H9 (cell line): ENCODE results near the gene E4F1. TPM values are rescaled to one million over a fixed set of nuclear protein-coding genes. Genes with fewer than 3 reads are reported as not detected.

ENCODE experiments used
- DNase-seq: peaks from one replicate; pipeline ENCODE4 v3.0.0-alpha.2; 2017
- H2AFZ ChIP-seq: one replicate; pipeline ENCODE4 v1.6.1; 2013; ENCODE audit warnings: mild to moderate bottlenecking, low read length, control low read depth, moderate library complexity
- H2AK5ac ChIP-seq: 2 replicates; pipeline ENCODE4 v1.6.1; 2013; ENCODE audit warnings: low read length, control low read depth, mixed read lengths; ENCODE audit not compliant: insufficient read length
- H2BK120ac ChIP-seq: one replicate; pipeline ENCODE4 v1.6.1; 2013; ENCODE audit warnings: low read depth, mild to moderate bottlenecking, low read length, control low read depth, inconsistent platforms; ENCODE audit not compliant: poor library complexity, severe bottlenecking
- H2BK12ac ChIP-seq: 2 replicates; pipeline ENCODE4 v1.6.1; 2013; ENCODE audit warnings: low read length, control low read depth, mixed read lengths, low read depth; ENCODE audit not compliant: insufficient read length
- H2BK15ac ChIP-seq: 2 replicates; pipeline ENCODE4 v1.6.1; 2013; ENCODE audit warnings: low read depth, low read length, control low read depth
- H2BK20ac ChIP-seq: one replicate; pipeline ENCODE4 v1.6.1; 2013; ENCODE audit warnings: low read depth, mild to moderate bottlenecking, low read length, control low read depth, inconsistent platforms; ENCODE audit not compliant: poor library complexity, severe bottlenecking
- H2BK5ac ChIP-seq: 2 replicates; pipeline ENCODE4 v1.6.1; 2013; ENCODE audit warnings: low read length, control low read depth, mixed read lengths; ENCODE audit not compliant: insufficient read length
- H3K14ac ChIP-seq: 2 replicates; pipeline ENCODE4 v1.6.1; 2013; ENCODE audit warnings: low read length, control low read depth; ENCODE audit not compliant: insufficient read depth
- H3K18ac ChIP-seq: 2 replicates; pipeline ENCODE4 v1.6.1; 2013; ENCODE audit warnings: low read depth, mild to moderate bottlenecking, mixed read lengths, low read length, control low read depth; ENCODE audit not compliant: insufficient read length
- H3K23ac ChIP-seq: 2 replicates; pipeline ENCODE4 v1.6.1; 2013; ENCODE audit warnings: low read length, control low read depth, mixed read lengths, low read depth; ENCODE audit not compliant: insufficient read length
- H3K23me2 ChIP-seq: 2 replicates; pipeline ENCODE4 v1.6.1; 2013; ENCODE audit warnings: low read depth, mild to moderate bottlenecking, mixed read lengths, low read length, control low read depth; ENCODE audit not compliant: insufficient read length, poor library complexity, severe bottlenecking
- H3K27ac ChIP-seq: 2 replicates; pipeline ENCODE4 v1.5.1; 2013; ENCODE audit warnings: low read length, control low read depth, mixed read lengths, low read depth; ENCODE audit not compliant: insufficient read length
- H3K27me3 ChIP-seq: 2 replicates; pipeline ENCODE4 v1.6.1; 2013; ENCODE audit warnings: low read length, control low read depth, inconsistent platforms; ENCODE audit not compliant: insufficient read depth
- H3K4ac ChIP-seq: 2 replicates; pipeline ENCODE4 v1.6.1; 2013; ENCODE audit warnings: low read depth, mild to moderate bottlenecking, control low read depth, inconsistent platforms, low read length, moderate library complexity
- H3K4me1 ChIP-seq: 2 replicates; pipeline ENCODE4 v1.6.1; 2013; ENCODE audit warnings: low read length, control low read depth, inconsistent platforms; ENCODE audit not compliant: insufficient read depth
- H3K4me2 ChIP-seq: 2 replicates; pipeline ENCODE4 v1.6.1; 2013; ENCODE audit warnings: low read length, control low read depth, mixed read lengths; ENCODE audit not compliant: insufficient read length, insufficient read depth
- H3K56ac ChIP-seq: 2 replicates; pipeline ENCODE4 v1.6.1; 2013; ENCODE audit warnings: low read depth, mild to moderate bottlenecking, mixed read lengths, low read length, control low read depth; ENCODE audit not compliant: insufficient read length
- H3K79me1 ChIP-seq: 2 replicates; pipeline ENCODE4 v1.6.1; 2013; ENCODE audit warnings: low read depth, mild to moderate bottlenecking, moderate library complexity, low read length, control low read depth, inconsistent platforms; ENCODE audit not compliant: insufficient read depth, poor library complexity, severe bottlenecking
- H3K79me2 ChIP-seq: 2 replicates; pipeline ENCODE4 v1.6.1; 2013; ENCODE audit warnings: low read length, control low read depth, inconsistent platforms; ENCODE audit not compliant: insufficient read depth
- H3K9ac ChIP-seq: 2 replicates; pipeline ENCODE4 v1.6.1; 2013; ENCODE audit warnings: low read length, control low read depth, mixed read lengths; ENCODE audit not compliant: insufficient read length; ENCODE audit errors: extremely low read depth
- H3K9me3 ChIP-seq: one replicate; pipeline ENCODE4 v1.6.1; 2013; ENCODE audit warnings: low read depth, low read length, inconsistent platforms; ENCODE audit not compliant: control insufficient read depth
- H3T11ph ChIP-seq: one replicate; pipeline ENCODE4 v1.6.1; 2013; ENCODE audit warnings: mild to moderate bottlenecking, low read length, control low read depth, inconsistent platforms
- H4K20me1 ChIP-seq: one replicate; pipeline ENCODE4 v1.6.1; 2013; ENCODE audit not compliant: control insufficient read depth, insufficient read length, insufficient read depth
- H4K5ac ChIP-seq: 2 replicates; pipeline ENCODE4 v1.6.1; 2013; ENCODE audit warnings: low read depth, mild to moderate bottlenecking, mixed read lengths, low read length, control low read depth; ENCODE audit not compliant: insufficient read length
- H4K8ac ChIP-seq: replicated peaks from 2 replicates; pipeline ENCODE4 v1.6.1; 2013; ENCODE audit warnings: low read length, control low read depth, mixed read lengths, low read depth; ENCODE audit not compliant: insufficient read length
- H4K91ac ChIP-seq: 2 replicates; pipeline ENCODE4 v1.6.1; 2013; ENCODE audit warnings: low read depth, mild to moderate bottlenecking, moderate library complexity, mixed read lengths, low read length, control low read depth; ENCODE audit not compliant: insufficient read length
- H3K27ac Mint-ChIP-seq, 3 experiments: 2 replicates in 2 of 3; 3 replicates in 1 of 3; pipeline ENCODE4 v1.8.0; 2020 to 2021; ENCODE audit warnings: mixed read lengths in 3 of 3, mild to moderate bottlenecking in 1 of 3, moderate library complexity in 1 of 3
- H3K27me3 Mint-ChIP-seq: 2 replicates; pipeline ENCODE4 v1.8.0; 2021; ENCODE audit warnings: low read depth, mild to moderate bottlenecking, moderate library complexity, mixed read lengths
- H3K36me3 Mint-ChIP-seq, 3 experiments: 2 replicates in 2 of 3; 3 replicates in 1 of 3; pipeline ENCODE4 v1.8.0; 2020 to 2021; ENCODE audit warnings: low read depth in 3 of 3, mixed read lengths in 3 of 3; ENCODE audit not compliant: insufficient read depth in 1 of 3
- H3K4me1 Mint-ChIP-seq, 2 experiments: 2 replicates each; pipeline ENCODE4 v1.8.0; 2020; ENCODE audit warnings: mixed read lengths in 2 of 2
- H3K4me3 Mint-ChIP-seq, 2 experiments: 2 replicates in 1 of 2; 3 replicates in 1 of 2; pipeline ENCODE4 v1.8.0; 2020 to 2021; ENCODE audit warnings: mild to moderate bottlenecking in 2 of 2, mixed read lengths in 2 of 2, moderate library complexity in 1 of 2
- H3K9me3 Mint-ChIP-seq, 2 experiments: 2 replicates in 1 of 2; 3 replicates in 1 of 2; pipeline ENCODE4 v1.8.0; 2020; ENCODE audit warnings: mild to moderate bottlenecking in 2 of 2, mixed read lengths in 2 of 2, moderate library complexity in 1 of 2
- CTCF ChIP-seq: fragments of 200-600 bp; sonication (generic); conservative IDR thresholded peaks from 3 replicates; pipeline ENCODE4 v1.8.0; 2021; ENCODE audit warnings: antibody characterized with exemption, mild to moderate bottlenecking
- WGBS: extraction: QIAGEN DNeasy Blood & Tissue Kit; methylation state at CpG from one replicate; pipeline ENCODE4 v1.1.7; 2013; ENCODE audit warnings: missing lambda C conversion rate, low lambda C conversion rate, mixed read lengths; ENCODE audit not compliant: insufficient read length; ENCODE audit errors: extremely low coverage; 5-methylcytosine and 5-hydroxymethylcytosine counted together
- total RNA-seq: library from RNA; stranded (reverse); gene quantifications from 2 replicates; pipeline ENCODE4 v1.2.1, GENCODE V29; 2021

The E4F1 gene
- total RNA-seq, 1 experiment from 2014 or later, result 35.9 TPM

GRCh38 chr16:2177101-2177500 is 46.3 kb upstream of the E4F1 start:
- Histone ChIP-seq H3K27me3 (no peaks in the 10 kb centered on the region), H3K23me2 (peaks cover 4% of the 10 kb centered on the region), H3K9ac (no peak overlapping the region), H2AFZ (no peak overlapping the region), H2BK12ac (no peak overlapping the region), H3K23ac (no peak overlapping the region), H3K4ac (no peak overlapping the region), H2BK15ac (no peak overlapping the region; the same call in 1 of the 2 replicates), H3K4me1 (no peaks in the 10 kb centered on the region), H3K56ac (no peak overlapping the region), H3K14ac (no peak overlapping the region), H3K27ac (no peak overlapping the region), H3K9me3 (no peaks in the 10 kb centered on the region), H2AK5ac (no peak overlapping the region), H3K4me2 (no peak overlapping the region), H2BK5ac (no peak overlapping the region), H3K79me2 (no peaks in the 10 kb centered on the region), H4K8ac (no peak overlapping the region), H4K20me1 (no peaks in the 10 kb centered on the region), H4K5ac (no peak overlapping the region), H3T11ph (no peak overlapping the region), H3K79me1 (no peaks in the 10 kb centered on the region), H2BK120ac (no peak overlapping the region), H3K18ac (no peak overlapping the region), H4K91ac (no peak overlapping the region), H2BK20ac (no peak overlapping the region)
- H3K27ac Mint-ChIP-seq, result 0 out of 7 replicates have a peak overlapping the region, but pooled peaks of 1 of the 3 experiments have one; percentile 65
- no peaks in the 10 kb centered on the region for H3K9me3 Mint-ChIP-seq
- H3K4me1 Mint-ChIP-seq, result peaks cover 3 to 4% of the 10 kb centered on the region in 2 experiments
- no peak for TF ChIP-seq CTCF
- no peak for DNase-seq
- no peaks in the 10 kb centered on the region for H3K27me3 Mint-ChIP-seq
- peaks cover 11 to 40% (median 37%) of the 10 kb centered on the region in 3 experiments for H3K36me3 Mint-ChIP-seq
- H3K4me3 Mint-ChIP-seq, result peak overlapping the region in 1 of 2 experiments; percentile 40; a peak in 1 of 5 replicates
- WGBS, result no CpG with 5 or more reads among the region's 18 CpGs
